Fibroblast of skin of scalp (primary cell): ENCODE measurements around the gene DQX1. TPM values are rescaled to one million over a fixed set of nuclear protein-coding genes. Genes with fewer than 3 reads are reported as not detected.
A peak's percentile ranks its signal among the peaks of the same experiment; 100 is the strongest.
"Not testable (repeated sequence)": the region's sequence is repeated elsewhere in the genome, so short reads cannot be mapped to it uniquely, and the experiment has no call there.

Source experiments
- DNase-seq: peaks from one replicate; pipeline ENCODE4 v3.0.0-alpha.2; 2013
- polyA plus RNA-seq, 2 experiments: library from polyadenylated mRNA; unstranded; fragments of 120-200 nt; gene quantifications; one replicate each; pipeline ENCODE4 v1.2.1, GENCODE V29; 2013; ENCODE audit not compliant: insufficient read length in 2 of 2

DQX1 gene, protein sequence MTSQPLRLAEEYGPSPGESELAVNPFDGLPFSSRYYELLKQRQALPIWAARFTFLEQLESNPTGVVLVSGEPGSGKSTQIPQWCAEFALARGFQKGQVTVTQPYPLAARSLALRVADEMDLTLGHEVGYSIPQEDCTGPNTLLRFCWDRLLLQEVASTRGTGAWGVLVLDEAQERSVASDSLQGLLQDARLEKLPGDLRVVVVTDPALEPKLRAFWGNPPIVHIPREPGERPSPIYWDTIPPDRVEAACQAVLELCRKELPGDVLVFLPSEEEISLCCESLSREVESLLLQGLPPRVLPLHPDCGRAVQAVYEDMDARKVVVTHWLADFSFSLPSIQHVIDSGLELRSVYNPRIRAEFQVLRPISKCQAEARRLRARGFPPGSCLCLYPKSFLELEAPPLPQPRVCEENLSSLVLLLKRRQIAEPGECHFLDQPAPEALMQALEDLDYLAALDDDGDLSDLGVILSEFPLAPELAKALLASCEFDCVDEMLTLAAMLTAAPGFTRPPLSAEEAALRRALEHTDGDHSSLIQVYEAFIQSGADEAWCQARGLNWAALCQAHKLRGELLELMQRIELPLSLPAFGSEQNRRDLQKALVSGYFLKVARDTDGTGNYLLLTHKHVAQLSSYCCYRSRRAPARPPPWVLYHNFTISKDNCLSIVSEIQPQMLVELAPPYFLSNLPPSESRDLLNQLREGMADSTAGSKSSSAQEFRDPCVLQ
- 0.69 TPM for polyA plus RNA-seq (2013, experiment 1 of 2; ENCODE audit: insufficient read length)
- polyA plus RNA-seq (2013, experiment 2 of 2; ENCODE audit: insufficient read length): not detected

DNA sequence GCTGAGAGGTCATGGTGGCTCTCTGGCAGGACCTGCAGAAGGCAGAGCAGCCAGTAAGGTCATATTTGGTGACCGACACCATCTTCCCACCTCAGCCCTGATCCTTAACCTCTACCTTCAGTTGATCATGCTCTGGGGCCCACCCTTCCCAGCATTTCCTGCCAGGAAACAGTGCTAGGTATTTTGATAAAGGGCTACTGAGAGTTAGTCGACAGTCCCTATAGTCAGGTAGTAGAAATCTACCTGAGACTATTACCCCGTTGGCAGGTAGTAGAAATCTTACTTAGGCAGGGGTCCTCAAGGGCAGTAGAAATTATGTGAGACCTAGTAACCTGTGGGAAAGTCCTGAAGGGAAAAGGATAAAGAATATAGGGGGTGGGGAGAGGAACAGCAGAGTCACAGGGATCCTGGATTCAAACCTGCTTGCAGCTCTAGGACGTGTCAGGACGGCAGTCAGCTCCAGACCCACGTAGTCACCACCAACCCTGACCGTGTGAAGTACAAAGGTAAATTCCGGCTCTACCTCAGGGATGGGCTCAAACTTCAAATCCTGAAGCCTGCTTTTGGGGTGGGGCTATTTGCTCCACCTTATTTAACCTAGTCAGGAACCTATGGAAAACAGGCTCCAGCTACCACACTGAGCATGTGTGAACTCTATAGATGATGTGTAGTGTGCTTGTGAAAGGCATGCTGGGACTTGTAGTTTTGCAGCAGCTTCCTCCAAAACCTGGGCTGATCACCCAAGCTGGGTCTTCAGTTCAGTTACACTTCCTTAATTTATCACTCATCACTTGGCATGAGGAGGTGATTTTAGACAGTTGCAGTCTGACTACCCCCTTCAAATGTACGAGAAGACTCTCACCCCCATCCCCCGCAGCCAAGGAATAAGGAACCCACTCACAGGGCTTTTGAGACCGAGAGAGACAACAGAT is at the start of gene DQX1:
TSS of gene DQX1 (minus strand) at position 515 of the 932 bp plus-strand sequence. CDS start at position 13, 502 bp downstream.
- DNase-seq: peak; percentile 48

DNA sequence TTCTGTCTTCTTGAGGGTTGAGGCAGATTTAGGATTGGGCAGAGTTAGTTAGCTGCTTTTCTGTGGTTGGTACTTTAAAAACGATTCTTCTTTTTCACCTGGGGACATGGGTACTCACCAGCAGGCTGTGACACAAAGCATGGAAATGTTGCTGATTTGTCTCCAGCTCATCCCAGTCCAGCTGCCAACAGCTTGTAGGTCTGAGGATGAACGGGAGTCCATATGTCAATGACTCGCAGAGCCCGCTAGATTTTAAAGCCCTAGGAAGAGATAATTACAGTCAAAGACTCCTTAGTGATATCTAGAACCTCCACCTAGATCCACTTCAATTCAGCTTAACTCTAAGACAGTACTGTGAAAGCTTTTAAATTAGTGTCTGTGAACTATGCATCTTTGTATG is 49.3 kb upstream of the DQX1 start:
- DNase-seq: no peak

DNA sequence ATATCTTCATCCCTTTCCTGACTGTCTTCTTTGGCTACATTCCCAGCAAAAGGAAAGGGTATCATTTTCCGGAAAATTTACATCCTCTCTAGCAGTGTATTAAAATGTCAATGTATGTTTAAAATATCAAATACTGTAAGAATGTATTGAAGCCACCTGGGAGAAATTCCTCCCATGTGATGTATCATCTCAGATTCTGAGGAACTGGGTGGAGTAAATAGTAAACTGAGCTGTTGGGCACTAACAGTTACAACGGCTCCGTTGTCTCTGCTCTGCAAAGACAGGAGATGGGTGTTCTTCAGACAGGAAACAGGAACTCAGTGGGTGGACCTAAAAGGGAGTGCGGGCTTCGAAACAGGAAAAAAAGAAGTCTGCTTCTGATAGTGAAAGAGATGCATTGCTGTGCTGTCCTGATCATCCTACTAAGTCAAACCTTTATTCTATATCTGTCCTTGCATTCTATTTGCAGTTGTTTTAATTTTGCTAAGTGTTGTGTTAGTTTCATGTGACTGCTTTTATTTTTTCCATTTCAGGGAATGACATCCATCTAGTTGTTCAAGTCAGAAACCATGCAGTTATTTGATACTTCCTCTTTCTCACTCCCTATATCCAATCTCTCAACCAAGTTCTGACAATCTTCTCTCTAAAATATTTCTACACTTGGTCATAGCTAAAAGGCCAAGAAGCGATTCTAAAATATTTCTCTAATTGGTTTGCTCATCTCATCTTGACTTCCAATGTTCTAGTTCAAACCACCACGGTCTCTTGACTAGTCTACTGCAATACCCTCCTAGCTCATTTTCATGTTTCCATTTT is 47.9 kb upstream of the DQX1 start:
- DNase-seq: peak; percentile 66

DNA sequence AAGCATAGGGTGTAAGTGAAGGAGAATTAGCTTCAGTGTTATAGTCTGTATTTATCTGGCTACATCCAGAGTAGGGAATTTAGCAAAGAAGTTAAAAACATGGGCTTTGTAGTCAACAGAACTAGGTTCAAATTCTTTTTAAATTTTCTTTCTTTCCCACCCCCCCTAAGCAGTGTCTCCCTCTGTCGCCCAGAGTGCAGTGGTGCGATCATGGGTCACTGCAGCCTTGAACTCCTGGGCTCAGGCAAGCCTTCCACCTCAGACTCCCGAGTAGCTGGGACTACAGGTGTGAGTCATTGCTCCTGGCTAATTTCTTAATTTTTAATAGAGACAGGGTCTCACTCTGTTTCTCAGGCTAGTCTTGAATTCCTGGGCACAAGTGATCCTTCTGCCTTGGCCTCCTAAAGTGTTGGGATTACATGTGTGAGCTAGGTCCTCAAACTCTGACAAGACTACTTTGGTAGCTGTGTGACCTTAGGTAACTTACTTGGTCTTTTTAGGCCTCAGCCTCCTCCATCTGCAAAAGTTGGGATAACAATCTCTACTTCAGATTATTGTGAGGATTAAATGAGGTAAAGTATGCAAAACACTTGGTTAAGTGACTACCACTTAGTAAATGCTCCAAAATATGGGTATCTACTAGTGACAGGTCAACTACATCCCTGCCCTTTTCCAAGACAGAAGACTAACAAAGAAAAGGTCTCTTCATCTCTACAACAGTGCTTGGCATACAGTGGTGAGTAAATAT is 46.3 kb upstream of the DQX1 start:
- DNase-seq: no peak

DNA sequence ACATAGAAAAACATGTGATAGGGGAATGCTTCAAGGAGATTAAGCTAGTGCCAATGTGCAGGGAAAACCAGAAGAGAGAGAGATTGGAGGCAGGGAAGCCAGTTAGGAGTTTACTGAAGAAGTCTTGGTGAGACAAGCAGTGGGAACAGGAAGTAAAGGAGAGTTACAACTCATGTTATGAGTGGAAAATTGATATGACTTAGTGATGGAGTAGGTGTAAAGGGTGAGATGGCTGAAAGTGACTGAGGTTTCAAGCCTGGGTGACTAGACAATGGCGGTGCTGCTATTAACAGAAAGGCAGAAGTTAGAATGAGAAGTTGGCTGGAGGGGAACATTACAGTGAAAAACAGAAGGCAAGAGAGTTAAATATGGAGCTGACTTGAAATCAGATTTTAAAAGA is 45.0 kb upstream of the DQX1 start:
- no peak for DNase-seq

DNA sequence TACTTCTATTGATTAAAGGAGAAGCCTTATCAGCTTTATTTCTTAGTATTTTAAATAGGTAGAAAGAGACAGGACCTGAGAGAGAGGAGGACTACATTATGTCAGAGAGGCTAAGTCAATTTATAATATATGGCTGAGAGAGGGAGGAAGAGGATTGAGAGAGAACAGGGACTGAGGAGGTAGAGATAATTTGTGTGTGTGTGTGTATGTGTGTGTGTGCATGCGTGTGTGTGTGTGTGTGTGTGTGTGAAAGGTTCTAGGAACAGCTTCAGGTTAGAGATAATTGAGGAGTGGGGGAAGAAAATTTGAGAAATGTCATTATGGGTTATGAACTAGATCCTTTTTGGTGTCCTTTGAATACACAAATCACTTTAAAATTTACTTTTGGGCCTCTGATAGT is 43.7 kb upstream of the DQX1 start:
- DNase-seq: no peak

DNA sequence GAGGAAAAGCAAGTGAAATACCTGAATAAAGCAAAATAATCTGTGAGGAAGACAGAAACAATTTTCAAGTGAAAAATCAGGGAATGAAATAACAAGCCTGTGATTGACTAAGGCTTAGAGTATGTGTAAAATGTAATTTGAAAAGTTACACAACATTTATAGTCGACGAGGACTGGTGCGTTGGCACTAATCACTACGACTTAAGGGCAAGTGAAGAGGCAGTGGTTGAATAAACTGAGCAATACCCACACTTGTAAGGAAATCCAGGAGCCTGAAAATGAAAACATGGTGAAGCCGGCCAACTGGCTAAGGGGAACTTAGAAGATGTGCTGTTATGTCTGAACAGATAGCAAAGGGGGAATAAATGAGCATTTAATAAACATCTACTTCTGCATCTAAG is 41.9 kb upstream of the DQX1 start:
- peak; percentile 86 for DNase-seq

DNA sequence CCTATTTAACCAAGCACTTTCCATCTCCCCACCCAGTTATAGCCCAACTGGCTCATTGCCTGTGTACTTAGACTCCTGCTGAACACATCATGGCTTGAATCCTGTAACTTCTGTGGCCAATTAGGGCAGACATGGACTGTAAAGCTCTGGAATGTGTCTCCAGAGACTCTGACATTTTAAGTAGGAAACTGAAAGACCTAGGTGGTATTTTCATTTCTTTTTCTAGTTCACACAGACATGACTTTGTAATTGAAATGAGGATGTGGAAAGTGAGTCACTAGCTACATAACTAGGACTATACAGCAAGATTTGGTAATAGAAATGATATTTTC is 40.7 kb upstream of the DQX1 start:
- peak; percentile 99 for DNase-seq

DNA sequence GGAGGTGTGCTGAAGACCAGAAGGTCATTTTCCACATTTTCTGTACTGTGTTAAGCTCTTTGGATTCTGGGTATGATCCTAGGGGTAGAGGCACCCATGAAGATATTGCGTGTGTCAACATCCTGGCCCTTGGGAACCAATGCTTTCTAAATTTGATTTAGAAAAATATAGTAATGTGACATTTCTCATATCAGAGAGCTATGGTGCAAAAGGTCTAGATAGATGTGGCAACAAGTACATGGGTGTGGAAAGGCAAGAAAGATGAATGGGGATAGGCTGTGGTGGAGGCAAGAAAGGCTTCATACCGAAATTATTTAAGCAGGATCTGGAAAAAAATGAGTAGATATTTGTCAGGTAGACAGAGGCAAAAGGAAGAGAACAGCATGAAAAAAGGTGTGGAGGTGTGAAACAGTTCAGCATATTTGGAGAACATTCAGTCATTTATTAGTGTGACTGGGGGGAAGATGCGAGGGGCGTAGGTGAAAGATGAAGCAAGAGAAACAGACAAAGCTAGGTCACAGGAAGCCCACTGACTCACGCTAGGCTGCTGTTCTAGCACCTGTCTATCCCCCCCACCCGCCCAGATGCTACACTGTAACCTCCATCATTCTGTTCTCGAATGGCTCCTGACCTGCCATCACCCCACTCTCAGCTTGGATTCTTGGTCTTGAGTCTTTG is 40.2 kb upstream of the DQX1 start:
- no peak for DNase-seq

DNA sequence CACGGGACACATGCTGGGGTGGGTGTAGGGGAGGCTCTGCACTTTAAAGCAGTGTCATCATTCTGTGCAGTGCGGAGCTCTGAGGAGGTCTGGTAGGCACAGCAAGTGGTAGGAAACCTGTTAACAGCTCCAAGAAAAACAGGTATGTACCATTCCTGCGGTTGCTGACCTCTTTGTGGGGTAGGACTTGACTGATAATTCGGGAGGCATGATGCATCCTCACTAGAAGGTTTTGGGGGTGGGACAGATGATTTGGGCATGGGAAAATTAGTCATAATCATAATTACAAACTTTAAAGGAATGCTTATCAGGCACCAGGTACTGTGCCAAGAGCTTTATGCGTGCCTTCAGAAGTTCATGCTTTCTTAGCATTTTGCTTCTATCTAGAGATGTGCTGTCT is 38.2 kb upstream of the DQX1 start:
- DNase-seq: peak; percentile 76

DNA sequence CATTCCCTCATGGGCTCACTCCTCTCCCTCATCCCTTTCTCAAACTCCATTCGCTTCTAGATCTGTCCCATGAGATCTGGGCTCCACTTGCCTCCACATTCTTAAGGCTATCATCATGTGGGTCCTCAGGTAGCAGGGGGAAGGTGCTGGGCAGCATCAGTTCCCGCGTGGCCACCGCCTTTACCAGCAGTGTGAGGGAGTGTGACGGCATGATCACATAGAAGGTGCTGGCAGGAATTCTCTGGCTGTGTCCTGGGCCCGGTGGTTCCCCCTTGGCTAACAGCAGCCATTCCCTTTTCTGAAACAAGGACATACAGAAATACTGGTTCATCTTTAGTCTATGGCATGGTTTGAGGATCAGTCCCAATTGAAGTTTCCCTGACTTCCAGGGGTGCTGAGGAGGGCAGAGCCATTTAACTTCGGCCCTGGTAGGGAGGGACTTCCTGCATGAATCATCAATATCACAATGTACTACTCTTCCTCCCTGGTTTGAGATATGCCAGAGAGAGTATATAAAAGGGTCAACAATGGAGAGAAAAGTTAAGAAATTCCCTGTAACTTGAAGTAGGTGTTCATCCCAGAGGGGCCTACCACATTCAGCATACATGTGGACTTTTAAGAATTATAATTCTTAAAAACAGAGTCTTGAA is 36.2 kb upstream of the DQX1 start:
- DNase-seq: no peak

DNA sequence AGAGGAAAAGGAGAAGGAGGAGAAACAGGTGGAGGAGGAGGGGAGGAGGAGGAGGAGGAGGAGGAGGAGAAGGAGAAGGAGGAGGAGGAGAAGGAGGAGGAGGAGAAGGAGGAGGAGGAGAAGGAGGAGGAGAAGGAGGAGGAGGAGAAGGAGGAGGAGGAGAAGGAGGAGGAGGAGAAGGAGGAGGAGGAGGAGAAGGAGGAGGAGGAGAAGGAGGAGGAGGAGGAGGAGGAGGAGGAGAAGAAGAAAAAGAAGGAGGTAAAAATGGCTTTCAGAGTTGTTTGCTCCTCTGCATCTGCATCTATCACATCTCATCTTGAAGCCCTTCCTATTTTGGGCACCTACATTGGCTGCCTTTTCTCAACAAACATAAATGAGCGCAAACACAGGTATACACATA is 35.0 kb upstream of the DQX1 start:
- DNase-seq: not testable (repeated sequence)

DNA sequence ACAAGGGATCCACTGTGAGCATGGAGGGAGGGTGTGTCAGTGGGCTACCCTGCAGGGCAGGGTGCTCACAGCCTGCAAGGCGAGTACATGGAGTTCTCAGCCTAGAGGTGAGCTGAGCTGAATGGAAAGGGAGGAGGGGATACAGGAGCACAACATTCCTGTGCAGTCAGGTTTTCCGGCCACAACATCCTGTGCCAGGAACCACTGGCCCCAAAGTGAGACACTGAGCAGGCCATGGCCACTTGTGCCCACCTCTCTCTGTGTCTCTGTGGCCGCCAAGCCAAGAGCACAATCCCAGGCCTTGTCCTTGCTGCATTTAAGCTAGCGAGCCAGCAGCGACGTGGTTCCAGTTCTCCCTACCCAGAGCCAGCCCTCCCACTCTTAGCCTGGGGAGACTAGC is 34.6 kb upstream of the DQX1 start:
- DNase-seq: no peak

DNA sequence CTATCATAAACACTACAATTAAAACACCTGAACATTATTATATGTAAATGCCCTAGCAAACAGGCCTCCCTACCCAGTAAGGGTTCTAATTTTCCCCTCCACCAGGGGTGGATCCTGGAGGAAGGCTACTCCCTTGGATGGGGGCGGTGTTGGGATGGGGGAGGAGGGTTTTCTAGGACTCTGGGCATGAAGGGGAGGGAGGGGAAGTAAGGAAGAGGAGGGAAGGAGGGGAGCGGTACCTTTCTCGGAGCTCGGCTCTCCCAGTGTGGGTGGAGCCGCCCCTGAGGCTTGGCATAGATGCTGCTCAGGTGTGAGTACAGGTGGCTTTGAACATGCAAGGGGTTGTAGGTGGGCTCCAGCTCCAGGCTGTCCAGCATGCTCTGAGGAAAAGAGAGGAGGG is 33.9 kb upstream of the DQX1 start:
- no peak for DNase-seq

DNA sequence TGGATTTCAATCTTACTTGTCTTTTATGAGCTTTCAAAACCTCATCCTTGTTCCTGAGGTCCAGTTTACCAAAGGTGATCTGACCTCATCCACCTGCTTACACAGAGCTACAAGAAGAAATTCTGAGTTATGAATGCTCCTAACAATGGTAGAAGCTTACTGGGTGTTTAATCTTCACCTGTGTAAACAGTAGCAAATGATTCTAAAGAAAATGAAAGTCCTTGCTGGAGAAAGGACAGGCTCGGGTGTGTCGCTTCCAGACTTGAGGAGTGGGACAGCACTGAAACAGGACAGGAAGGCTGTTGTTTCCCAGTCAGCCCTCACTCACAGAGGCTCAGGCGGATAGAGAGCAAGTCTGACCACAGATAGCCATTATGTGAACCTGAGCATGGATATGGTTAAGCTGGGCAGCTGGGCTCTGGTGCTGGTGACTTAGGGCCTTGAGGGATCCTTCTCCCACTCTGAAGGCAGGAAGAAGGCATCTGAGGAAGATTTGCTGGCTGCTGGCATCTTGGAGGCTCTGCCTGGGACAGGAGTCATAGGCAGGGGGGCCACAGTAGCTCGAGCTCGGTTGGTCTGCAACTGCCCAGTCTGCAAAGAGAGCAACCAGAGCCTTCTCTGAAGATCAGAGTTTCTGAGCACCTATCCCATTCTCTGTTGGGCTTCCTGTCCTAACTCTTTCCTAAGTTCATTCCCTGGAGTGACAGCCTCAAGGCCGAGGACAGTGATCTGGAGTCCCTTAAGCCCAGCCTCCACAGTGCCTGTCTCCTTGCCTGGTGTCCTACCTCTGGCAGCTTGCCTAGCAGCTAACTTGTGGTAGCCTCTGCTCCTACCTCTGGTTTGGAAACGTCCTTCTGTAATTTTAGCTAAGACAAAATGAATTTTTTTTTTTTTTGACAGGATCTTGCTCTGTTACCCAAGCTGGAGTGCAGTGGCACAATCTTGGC is 32.5 kb upstream of the DQX1 start:
- DNase-seq: no peak

DNA sequence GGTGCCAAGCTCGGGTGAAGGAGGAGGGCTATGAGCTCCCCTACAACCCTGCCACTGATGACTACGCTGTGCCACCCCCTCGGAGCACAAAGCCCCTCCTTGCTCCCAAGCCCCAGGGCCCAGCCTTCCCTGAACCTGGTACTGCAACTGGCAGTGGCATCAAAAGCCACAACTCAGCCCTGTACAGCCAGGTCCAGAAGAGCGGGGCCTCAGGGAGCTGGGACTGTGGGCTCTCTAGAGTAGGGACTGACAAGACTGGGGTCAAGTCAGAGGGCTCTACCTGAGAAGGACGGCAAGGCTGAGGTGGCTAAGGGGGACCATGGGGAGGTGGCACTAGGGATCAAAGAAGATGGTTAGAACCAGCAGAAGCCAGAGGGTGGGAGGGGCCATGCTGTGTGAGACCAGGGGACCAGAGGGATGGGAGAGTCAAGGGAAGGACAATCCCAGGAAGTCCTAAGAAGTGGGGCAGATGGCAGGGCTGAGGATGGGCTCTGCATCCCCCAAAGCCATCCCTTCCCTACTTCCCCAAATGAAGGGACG is 30.9 kb upstream of the DQX1 start:
- DNase-seq: no peak

DNA sequence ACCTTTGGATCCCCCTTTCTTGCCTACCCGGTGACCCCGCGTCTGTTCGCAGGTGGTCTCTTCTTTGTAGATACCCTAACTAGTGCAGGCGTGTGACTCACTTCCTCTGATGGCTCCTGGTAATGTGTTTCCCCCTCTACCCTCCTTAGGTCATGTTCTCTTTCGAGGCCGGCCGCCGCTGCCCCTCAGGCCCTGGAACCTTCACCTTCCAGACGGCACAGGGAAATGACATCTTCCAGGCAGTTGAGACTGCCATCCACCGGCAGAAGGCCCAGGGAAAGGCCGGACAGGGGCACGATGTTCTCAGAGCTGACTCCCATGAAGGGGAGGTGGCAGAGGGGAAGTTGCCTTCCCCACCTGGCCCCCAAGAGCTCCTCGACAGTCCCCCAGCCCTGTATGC is 30.1 kb upstream of the DQX1 start:
- no peak for DNase-seq

DNA sequence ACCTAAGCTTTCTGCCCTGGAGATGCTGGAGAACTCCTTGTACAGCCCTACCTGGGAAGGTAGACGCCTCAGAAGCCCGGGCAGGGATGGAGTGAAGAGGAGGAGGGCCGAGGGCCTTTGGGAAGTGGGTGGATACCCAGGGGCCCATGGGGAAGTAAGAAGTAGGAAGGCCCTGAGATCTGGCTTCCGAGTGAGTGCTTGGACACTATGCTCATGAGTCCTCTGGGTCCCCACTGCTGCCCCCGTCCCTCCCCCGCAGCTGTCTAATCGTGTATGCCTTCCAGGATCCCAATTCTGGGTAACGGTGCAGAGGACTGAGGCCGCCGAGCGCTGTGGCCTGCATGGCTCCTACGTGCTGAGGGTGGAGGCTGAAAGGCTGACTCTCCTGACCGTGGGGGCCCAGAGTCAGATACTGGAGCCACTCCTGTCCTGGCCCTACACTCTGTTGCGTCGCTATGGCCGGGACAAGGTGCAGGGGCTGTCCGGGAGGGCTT is 29.6 kb upstream of the DQX1 start:
- no peak for DNase-seq
